Measurements from ENCODE around the gene TOMM70.

DNA sequence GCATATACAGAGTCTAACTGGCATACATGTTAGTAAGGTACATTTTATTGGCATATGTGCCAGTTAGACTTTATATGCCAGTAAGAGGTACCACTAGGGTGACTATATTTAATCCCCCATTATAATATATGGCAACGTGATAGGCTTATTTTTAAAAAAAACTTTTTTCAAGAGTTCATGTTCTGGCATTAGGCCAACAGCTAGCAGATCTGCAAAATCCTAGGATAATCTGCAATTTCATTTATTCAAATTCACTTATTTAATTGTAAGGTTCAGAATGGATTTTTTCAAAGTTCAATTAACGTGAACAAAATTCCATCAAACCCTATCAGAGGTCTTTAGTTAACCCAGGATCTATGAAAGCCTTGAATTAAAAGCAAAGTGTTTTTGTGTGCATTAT lies 34.5 kb downstream of the TOMM70 start:
- TF ChIP-seq, protein P1, sequence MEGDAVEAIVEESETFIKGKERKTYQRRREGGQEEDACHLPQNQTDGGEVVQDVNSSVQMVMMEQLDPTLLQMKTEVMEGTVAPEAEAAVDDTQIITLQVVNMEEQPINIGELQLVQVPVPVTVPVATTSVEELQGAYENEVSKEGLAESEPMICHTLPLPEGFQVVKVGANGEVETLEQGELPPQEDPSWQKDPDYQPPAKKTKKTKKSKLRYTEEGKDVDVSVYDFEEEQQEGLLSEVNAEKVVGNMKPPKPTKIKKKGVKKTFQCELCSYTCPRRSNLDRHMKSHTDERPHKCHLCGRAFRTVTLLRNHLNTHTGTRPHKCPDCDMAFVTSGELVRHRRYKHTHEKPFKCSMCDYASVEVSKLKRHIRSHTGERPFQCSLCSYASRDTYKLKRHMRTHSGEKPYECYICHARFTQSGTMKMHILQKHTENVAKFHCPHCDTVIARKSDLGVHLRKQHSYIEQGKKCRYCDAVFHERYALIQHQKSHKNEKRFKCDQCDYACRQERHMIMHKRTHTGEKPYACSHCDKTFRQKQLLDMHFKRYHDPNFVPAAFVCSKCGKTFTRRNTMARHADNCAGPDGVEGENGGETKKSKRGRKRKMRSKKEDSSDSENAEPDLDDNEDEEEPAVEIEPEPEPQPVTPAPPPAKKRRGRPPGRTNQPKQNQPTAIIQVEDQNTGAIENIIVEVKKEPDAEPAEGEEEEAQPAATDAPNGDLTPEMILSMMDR (IDR thresholded peaks at IDR 0.05), result no peak
- no peak for TF ChIP-seq POLR2A (IDR thresholded peaks at IDR 0.05)

Measured in adrenal gland (tissue), 5 donors.